HG03521 (cell line): ENCODE measurements around the gene TGFBR3L.
"Not testable (repeated sequence)": the region's sequence is repeated elsewhere in the genome, so short reads cannot be mapped to it uniquely, and the experiment has no call there.

Source experiments
- ATAC-seq: cut with Tn5 transposase; IDR thresholded peaks from one replicate; pipeline ENCODE4 v1.9.1; 2021; ENCODE audit warnings: mild to moderate bottlenecking, moderate library complexity; ENCODE audit not compliant: unreplicated experiment

The TGFBR3L gene

GRCh38 chr19:7879111-7879807, 35.4 kb upstream of the TGFBR3L start:
- no peak for ATAC-seq

- ATAC-seq = no peak
Measured at GRCh38 chr19:7879836-7880235, 34.8 kb upstream of the TGFBR3L start.

- no peak for ATAC-seq
Measured at GRCh38 chr19:7881910-7882309, 32.7 kb upstream of the TGFBR3L start.

GRCh38 chr19:7883105-7883504, 31.5 kb upstream of the TGFBR3L start:
- no peak for ATAC-seq

- no peak for ATAC-seq
Measured at GRCh38 chr19:7883796-7884570, 30.6 kb upstream of the TGFBR3L start.

GRCh38 chr19:7885818-7886217, 28.8 kb upstream of the TGFBR3L start:
- ATAC-seq = no peak

GRCh38 chr19:7887408-7888144, 27.1 kb upstream of the TGFBR3L start:
- ATAC-seq = no peak

- ATAC-seq = no peak
Measured at GRCh38 chr19:7888145-7888825, 26.3 kb upstream of the TGFBR3L start, which contains the start of gene LRRC8E. TSS of gene LRRC8E (plus strand) at chr19:7888510. CDS start at chr19:7895604, 7,094 bp downstream.

GRCh38 chr19:7888826-7889217, 25.8 kb upstream of the TGFBR3L start:
- no peak for ATAC-seq

- not testable (repeated sequence) for ATAC-seq
Measured at GRCh38 chr19:7893362-7894101, 21.1 kb upstream of the TGFBR3L start.

- ATAC-seq = no peak
Measured at GRCh38 chr19:7894612-7895309, 19.9 kb upstream of the TGFBR3L start.

- no peak for ATAC-seq
Measured at GRCh38 chr19:7895565-7895964, 19.1 kb upstream of the TGFBR3L start.

- no peak for ATAC-seq
Measured at GRCh38 chr19:7897292-7897691, 17.3 kb upstream of the TGFBR3L start.

- no peak for ATAC-seq
Measured at GRCh38 chr19:7898967-7899366, 15.7 kb upstream of the TGFBR3L start.

- ATAC-seq = no peak
Measured at GRCh38 chr19:7899751-7900378, 14.8 kb upstream of the TGFBR3L start.

- no peak for ATAC-seq
Measured at GRCh38 chr19:7900401-7900870, 14.2 kb upstream of the TGFBR3L start.

- ATAC-seq = no peak
Measured at GRCh38 chr19:7900931-7901330, 13.7 kb upstream of the TGFBR3L start.

- no peak for ATAC-seq
Measured at GRCh38 chr19:7901337-7901736, 13.3 kb upstream of the TGFBR3L start.

- no peak for ATAC-seq
Measured at GRCh38 chr19:7902796-7903243, 11.8 kb upstream of the TGFBR3L start.
